T-helper 17 cell (primary cell): ENCODE measurements around the gene DUOX1. TPM values are rescaled to one million over a fixed set of nuclear protein-coding genes. Genes with fewer than 3 reads are reported as not detected.
"Not testable (repeated sequence)": the region's sequence is repeated elsewhere in the genome, so short reads cannot be mapped to it uniquely, and the experiment has no call there.

Source experiments
- ATAC-seq: fragments of 150-1000 bp; cut with Tn5 transposase; 2 replicates; pipeline ENCODE4 v1.10.0; 2021; ENCODE audit warnings: mild to moderate bottlenecking, moderate library complexity
- DNase-seq, 3 donors: peaks; one replicate each; pipeline versions ENCODE4 v3.0.0 to v3.0.0-alpha.2; 2020 to 2021
- H3K9me3 ChIP-seq: one replicate; pipeline ENCODE4 v1.7.0; 2013; ENCODE audit warnings: low read length, mild to moderate bottlenecking; ENCODE audit not compliant: control insufficient read depth, poor library complexity, severe bottlenecking
- H3K27ac Mint-ChIP-seq: one replicate; pipeline ENCODE4 v1.8.0; 2022; ENCODE audit warnings: mild to moderate bottlenecking, moderate library complexity, mixed read lengths
- H3K27me3 Mint-ChIP-seq: one replicate; pipeline ENCODE4 v1.8.0; 2022; ENCODE audit warnings: mixed read lengths
- H3K36me3 Mint-ChIP-seq: one replicate; pipeline ENCODE4 v1.8.0; 2022; ENCODE audit warnings: low read depth, mixed read lengths
- H3K4me1 Mint-ChIP-seq: one replicate; pipeline ENCODE4 v1.8.0; 2022; ENCODE audit warnings: mild to moderate bottlenecking, mixed read lengths
- H3K4me3 Mint-ChIP-seq: one replicate; pipeline ENCODE4 v1.8.0; 2022; ENCODE audit warnings: mild to moderate bottlenecking, moderate library complexity, mixed read lengths
- total RNA-seq, 4 donors: library from RNA in 2 of 4; stranded (reverse) in 2 of 4; gene quantifications; one replicate each; pipeline ENCODE4 v1.2.3 and lab custom pipeline; 2022 to 2026

DUOX1 gene
- total RNA-seq = under 1 TPM in 1 of 2 donors, not detected in 1; 0.42 TPM
- 0.08 to 0.35 reads per million in 2 donors for total RNA-seq (lab: John Stamatoyannopoulos, UW)

GRCh38 chr15:45129651-45130129 is at the start of gene DUOX1, which contains the start of gene DUOXA1:
Gene DUOX1 (plus strand): TSS chr15:45129994. CDS start chr15:45131967, 1,973 bp downstream.
Gene DUOXA1 (minus strand): TSS chr15:45129879. CDS start chr15:45123014, 6,865 bp downstream.
- Mint-ChIP-seq H3K27me3 (peaks cover 83% of the 10 kb centered on the region), H3K4me1 (peaks cover 6% of the 10 kb centered on the region), H3K4me3 (peak within 1 kb of the TSS; percentile 60), H3K36me3 (peaks cover 17% of the 10 kb centered on the region), H3K27ac (no peak within 1 kb of the TSS)
- peak; percentile 70 for ATAC-seq
- no peak for DNase-seq
- no peaks in the 10 kb centered on the region for H3K9me3 ChIP-seq

- ATAC-seq, H3K9me3 ChIP-seq, H3K4me1 Mint-ChIP-seq, H3K4me3 Mint-ChIP-seq, DNase-seq, H3K36me3 Mint-ChIP-seq, H3K27ac Mint-ChIP-seq: not testable (repeated sequence)
- peaks cover 23% of the 10 kb centered on the region for H3K27me3 Mint-ChIP-seq
Measured at GRCh38 chr15:45080593-45080992, 49.2 kb upstream of the DUOX1 start.

- H3K9me3 ChIP-seq, H3K36me3 Mint-ChIP-seq, H3K4me1 Mint-ChIP-seq, ATAC-seq, DNase-seq, H3K4me3 Mint-ChIP-seq, H3K27ac Mint-ChIP-seq: not testable (repeated sequence)
- H3K27me3 Mint-ChIP-seq = peaks cover 30% of the 10 kb centered on the region
Measured at GRCh38 chr15:45082412-45082811, 47.4 kb upstream of the DUOX1 start.

- no peaks in the 10 kb centered on the region for H3K9me3 ChIP-seq
- ATAC-seq = no peak
Measured at GRCh38 chr15:45083223-45083622, 46.6 kb upstream of the DUOX1 start.

GRCh38 chr15:45084163-45084562 is 45.6 kb upstream of the DUOX1 start:
- peaks cover 48% of the 10 kb centered on the region for H3K27me3 Mint-ChIP-seq
- H3K36me3 Mint-ChIP-seq = no peaks in the 10 kb centered on the region
- H3K4me1 Mint-ChIP-seq = no peaks in the 10 kb centered on the region
- no peak overlapping the region for H3K27ac Mint-ChIP-seq
- no peak for DNase-seq
- H3K9me3 ChIP-seq = no peaks in the 10 kb centered on the region
- ATAC-seq = no peak
- H3K4me3 Mint-ChIP-seq = no peak overlapping the region

More at GRCh38 chr15:45083223-45083622, 46.6 kb upstream of the DUOX1 start:
- Mint-ChIP-seq H3K27me3 (peaks cover 38% of the 10 kb centered on the region), H3K27ac (no peak overlapping the region), H3K36me3 (no peaks in the 10 kb centered on the region), H3K4me1 (no peaks in the 10 kb centered on the region), H3K4me3 (no peak overlapping the region)
- no peak for DNase-seq

- Mint-ChIP-seq H3K27me3 (peaks cover 74% of the 10 kb centered on the region), H3K27ac (no peak overlapping the region), H3K4me1 (no peaks in the 10 kb centered on the region), H3K36me3 (peaks cover 6% of the 10 kb centered on the region), H3K4me3 (no peak overlapping the region)
- no peak for DNase-seq
- no peak for ATAC-seq
- H3K9me3 ChIP-seq = no peaks in the 10 kb centered on the region
Measured at GRCh38 chr15:45087513-45087912, 42.3 kb upstream of the DUOX1 start.

- H3K27me3 Mint-ChIP-seq = peaks cover 63% of the 10 kb centered on the region
- H3K4me3 Mint-ChIP-seq = no peak overlapping the region
- no peak overlapping the region for H3K27ac Mint-ChIP-seq
- ATAC-seq (no peak), DNase-seq (no peak)
- no peaks in the 10 kb centered on the region for H3K9me3 ChIP-seq
- H3K4me1 Mint-ChIP-seq = no peaks in the 10 kb centered on the region
- H3K36me3 Mint-ChIP-seq = peaks cover 6% of the 10 kb centered on the region
Measured at GRCh38 chr15:45088801-45089711, 40.7 kb upstream of the DUOX1 start.

- no peaks in the 10 kb centered on the region for H3K9me3 ChIP-seq
- no peaks in the 10 kb centered on the region for H3K4me1 Mint-ChIP-seq
- ATAC-seq (no peak), DNase-seq (no peak)
- peaks cover 6% of the 10 kb centered on the region for H3K36me3 Mint-ChIP-seq
- H3K4me3 Mint-ChIP-seq = no peak overlapping the region
- no peak overlapping the region for H3K27ac Mint-ChIP-seq
- H3K27me3 Mint-ChIP-seq = peaks cover 57% of the 10 kb centered on the region
Measured at GRCh38 chr15:45089712-45090373, 40.0 kb upstream of the DUOX1 start.

- ATAC-seq (no peak), DNase-seq (no peak)
- H3K36me3 Mint-ChIP-seq = peaks cover 6% of the 10 kb centered on the region
- peaks cover 51% of the 10 kb centered on the region for H3K27me3 Mint-ChIP-seq
- H3K4me1 Mint-ChIP-seq = no peaks in the 10 kb centered on the region
- H3K9me3 ChIP-seq = no peaks in the 10 kb centered on the region
- H3K4me3 Mint-ChIP-seq = peak overlapping the region; percentile 16
- H3K27ac Mint-ChIP-seq = no peak overlapping the region
Measured at GRCh38 chr15:45091161-45091560, 38.6 kb upstream of the DUOX1 start.

GRCh38 chr15:45091576-45091975 is 38.2 kb upstream of the DUOX1 start:
- DNase-seq = no peak
- peaks cover 51% of the 10 kb centered on the region for H3K27me3 Mint-ChIP-seq
- ATAC-seq = no peak
- H3K4me3 Mint-ChIP-seq = no peak overlapping the region
- peaks cover 6% of the 10 kb centered on the region for H3K36me3 Mint-ChIP-seq
- no peaks in the 10 kb centered on the region for H3K4me1 Mint-ChIP-seq
- H3K9me3 ChIP-seq = no peaks in the 10 kb centered on the region
- no peak overlapping the region for H3K27ac Mint-ChIP-seq

GRCh38 chr15:45093013-45093412 is 36.8 kb upstream of the DUOX1 start:
- ATAC-seq (no peak), DNase-seq (no peak)
- Mint-ChIP-seq H3K27ac (no peak overlapping the region), H3K4me1 (no peaks in the 10 kb centered on the region), H3K4me3 (no peak overlapping the region), H3K27me3 (peaks cover 38% of the 10 kb centered on the region), H3K36me3 (peaks cover 6% of the 10 kb centered on the region)
- H3K9me3 ChIP-seq = no peaks in the 10 kb centered on the region

GRCh38 chr15:45093622-45094357 is 36.0 kb upstream of the DUOX1 start:
- H3K9me3 ChIP-seq = no peaks in the 10 kb centered on the region
- Mint-ChIP-seq H3K4me3 (no peak overlapping the region), H3K27ac (no peak overlapping the region), H3K27me3 (peaks cover 30% of the 10 kb centered on the region), H3K4me1 (no peaks in the 10 kb centered on the region), H3K36me3 (peaks cover 6% of the 10 kb centered on the region)
- ATAC-seq (no peak), DNase-seq (no peak)

- no peaks in the 10 kb centered on the region for H3K9me3 ChIP-seq
- H3K4me1 Mint-ChIP-seq = no peaks in the 10 kb centered on the region
- no peak overlapping the region for H3K4me3 Mint-ChIP-seq
- ATAC-seq = no peak
- H3K27ac Mint-ChIP-seq = no peak overlapping the region
- DNase-seq = no peak
- peaks cover 28% of the 10 kb centered on the region for H3K27me3 Mint-ChIP-seq
- peaks cover 6% of the 10 kb centered on the region for H3K36me3 Mint-ChIP-seq
Measured at GRCh38 chr15:45094358-45094730, 35.5 kb upstream of the DUOX1 start.
